ENCODE data around the gene FAM76B. TPM values are rescaled to one million over a fixed set of nuclear protein-coding genes. Genes with fewer than 3 reads are reported as not detected.
A peak's percentile ranks its signal among the peaks of the same experiment; 100 is the strongest.

Gene FAM76B
- total RNA-seq, 2 donors from 2014 or later = 24.4 to 79.5 TPM

GRCh38 chr11:95790933-95791708 is 1.5 kb upstream of the FAM76B start:
- H3K27me3 ChIP-seq (replicated peaks; ENCODE audit: insufficient read depth) = no peaks in the 10 kb centered on the region
- intact Hi-C loops (cut with DNase I) = no loop called here
- peak; percentile 14 for TF ChIP-seq POLR2AphosphoS5 (IDR thresholded peaks at IDR 0.05)
- TF ChIP-seq POLR2A (IDR thresholded peaks at IDR 0.05) = no peak
- peak overlapping the region; percentile 90 to 95 for H3K4me3 ChIP-seq
- no peaks in the 10 kb centered on the region for H3K9me3 ChIP-seq
- no peaks in the 10 kb centered on the region for H3K4me1 ChIP-seq (replicated peaks)
- WGBS = 4% methylated on average over 29 of the region's 29 CpGs
- DNase-seq (ENCODE audit: low spot score) = peak; percentile 64
- peak overlapping the region; percentile 99 for H3K27ac ChIP-seq
- H3K36me3 ChIP-seq = no peaks in the 10 kb centered on the region

- intact Hi-C loops (cut with DNase I) = no loop called here
- 0% methylated on average over 46 of the region's 55 CpGs for WGBS
- TF ChIP-seq POLR2A (IDR thresholded peaks at IDR 0.05) (peak; percentile 82), CTCF (IDR thresholded peaks at IDR 0.05) (no peak), POLR2AphosphoS5 (IDR thresholded peaks at IDR 0.05) (peak; percentile 92)
These were observed 746 bp upstream of the FAM76B start, which contains the start of gene CEP57 for GRCh38 chr11:95790123-95790932. Gene CEP57 (plus strand): TSS chr11:95790498. CDS start chr11:95790699, 201 bp downstream.

GRCh38 chr11:95788921-95789505 is 569 bp downstream of the FAM76B start:
- H3K9me3 ChIP-seq = no peaks in the 10 kb centered on the region
- H3K36me3 ChIP-seq = peaks cover 0 to 3% of the 10 kb centered on the region in 2 donors
- intact Hi-C loops (cut with DNase I) = loop anchor here (5.0 kb wide), 1 partner anchor 603 kb away; the partner anchor contains the start of gene JRKL
- H3K4me3 ChIP-seq = peak overlapping the region; percentile 90 to 95
- H3K27ac ChIP-seq = peak overlapping the region; percentile 99
- peak; percentile 6 for DNase-seq (ENCODE audit: low spot score)
- no peaks in the 10 kb centered on the region for H3K4me1 ChIP-seq (replicated peaks)
- H3K27me3 ChIP-seq (replicated peaks; ENCODE audit: insufficient read depth) = no peaks in the 10 kb centered on the region
- WGBS = under 1% methylated on average over 33 of the region's 34 CpGs
- peak in 1 of 4 experiments; percentile 11 for TF ChIP-seq CTCF (IDR thresholded peaks at IDR 0.05)
- TF ChIP-seq POLR2AphosphoS5 (IDR thresholded peaks at IDR 0.05) = no peak
- no peak for TF ChIP-seq POLR2A (IDR thresholded peaks at IDR 0.05)

More at GRCh38 chr11:95790123-95790932, 746 bp upstream of the FAM76B start, which contains the start of gene CEP57:
- Histone ChIP-seq H3K9me3 (no peaks in the 10 kb centered on the region), H3K4me3 (peak within 1 kb of the TSS; percentile 90 to 95), H3K27ac (peak within 1 kb of the TSS; percentile 99), H3K27me3 (replicated peaks; ENCODE audit: insufficient read depth) (no peaks in the 10 kb centered on the region), H3K36me3 (peaks cover 0 to 2% of the 10 kb centered on the region in 2 donors), H3K4me1 (replicated peaks) (no peaks in the 10 kb centered on the region)
- peak; percentile 97 for DNase-seq (ENCODE audit: low spot score)

- TF ChIP-seq CTCF (IDR thresholded peaks at IDR 0.05) (no peak), POLR2AphosphoS5 (IDR thresholded peaks at IDR 0.05) (no peak), POLR2A (IDR thresholded peaks at IDR 0.05) (no peak)
- Histone ChIP-seq H3K27ac (no peak overlapping the region), H3K27me3 (replicated peaks; ENCODE audit: insufficient read depth) (no peaks in the 10 kb centered on the region), H3K9me3 (no peaks in the 10 kb centered on the region), H3K4me1 (replicated peaks) (no peaks in the 10 kb centered on the region), H3K36me3 (peaks cover 3 to 10% of the 10 kb centered on the region in 2 donors), H3K4me3 (no peak overlapping the region)
- WGBS = 83% methylated on average over 2 of the region's 2 CpGs
- intact Hi-C loops (cut with DNase I) = no loop called here
- no peak for DNase-seq (ENCODE audit: low spot score)
These were observed 9.0 kb downstream of the FAM76B start for GRCh38 chr11:95780544-95780943.

GRCh38 chr11:95778699-95779098 is 10.9 kb downstream of the FAM76B start:
- intact Hi-C loops (cut with DNase I) = no loop called here
- 86% methylated on average over 3 of the region's 3 CpGs for WGBS
- Histone ChIP-seq H3K4me3 (no peak overlapping the region), H3K4me1 (replicated peaks) (no peaks in the 10 kb centered on the region), H3K36me3 (peaks cover 3 to 7% of the 10 kb centered on the region in 2 donors), H3K27ac (no peak overlapping the region), H3K9me3 (no peaks in the 10 kb centered on the region), H3K27me3 (replicated peaks; ENCODE audit: insufficient read depth) (no peaks in the 10 kb centered on the region)
- TF ChIP-seq CTCF (IDR thresholded peaks at IDR 0.05) (no peak), POLR2AphosphoS5 (IDR thresholded peaks at IDR 0.05) (no peak), POLR2A (IDR thresholded peaks at IDR 0.05) (no peak)
- no peak for DNase-seq (ENCODE audit: low spot score)

Data from prostate gland (tissue), 2 donors.